Upper lobe of right lung (tissue), 1 donor: Measurements from ENCODE around the gene VDAC2. TPM values are rescaled to one million over a fixed set of nuclear protein-coding genes. Genes with fewer than 3 reads are reported as not detected.
A peak's percentile ranks its signal among the peaks of the same experiment; 100 is the strongest.

Experiments
- ATAC-seq: fragments of 200-7000 bp; cut with Tn5 transposase; one replicate; pipeline ENCODE4 v1.9.1; 2020; ENCODE audit warnings: mild to moderate bottlenecking, moderate library complexity
- DNase-seq: peaks from one replicate; pipeline ENCODE4 v3.0.0-alpha.2; 2020
- H3K27ac ChIP-seq: fragments of 200-600 bp; one replicate; pipeline ENCODE4 v1.8.0; 2022
- H3K27me3 ChIP-seq: fragments of 200-600 bp; one replicate; pipeline ENCODE4 v1.8.0; 2022; ENCODE audit warnings: mild to moderate bottlenecking
- H3K36me3 ChIP-seq: fragments of 200-600 bp; one replicate; pipeline ENCODE4 v1.8.0; 2022
- H3K4me1 ChIP-seq: fragments of 200-600 bp; one replicate; pipeline ENCODE4 v1.8.0; 2022
- H3K4me3 ChIP-seq: fragments of 200-600 bp; one replicate; pipeline ENCODE4 v1.8.0; 2022; ENCODE audit warnings: mild to moderate bottlenecking
- H3K9me3 ChIP-seq: fragments of 200-600 bp; one replicate; pipeline ENCODE4 v1.8.0; 2022
- intact Hi-C: fragments of 100-400 bp; cut with DNase I; formaldehyde crosslinking; loops from one replicate; pipeline ENCODE4 v1.11.0; 2022
- total RNA-seq: library from RNA; stranded (reverse); fragmentation: NEBNext Ultra II Directional; extraction: Animal tissue kit (Norgen Biotek cat#: 25700); gene quantifications from one replicate; pipeline ENCODE4 v1.2.1, GENCODE V29; 2021
- TF ChIP-seq, protein P1 (sequence below): fragments of 200-600 bp; IDR thresholded peaks from one replicate; pipeline ENCODE4 v1.8.0; 2022; ENCODE audit warnings: antibody characterized with exemption
- donor health status: DM: no; HTN: yes; CAD: no; lungs with severe emphysema.

The VDAC2 gene
- total RNA-seq, 1 donor from 2014 or later, result 119 TPM

DNA sequence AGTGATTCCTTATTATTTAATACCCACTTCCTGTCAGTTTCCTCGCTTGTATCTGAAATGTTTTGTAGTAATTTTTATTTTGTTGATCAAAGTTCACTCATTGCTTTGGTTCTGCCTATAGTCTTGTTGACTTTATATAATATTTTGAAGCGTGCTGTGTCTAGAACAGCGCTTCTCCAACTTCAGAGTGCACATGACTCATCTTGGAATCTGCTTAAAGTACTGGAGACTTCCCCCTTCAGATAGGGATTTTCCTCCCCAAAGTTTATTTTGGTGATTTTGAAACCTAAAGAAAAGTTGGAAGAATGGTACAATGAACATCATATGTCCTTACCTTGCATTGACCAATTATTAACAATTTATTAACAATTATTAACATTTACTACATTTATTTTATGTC is 19.4 kb downstream of the VDAC2 start:
- H3K9me3 ChIP-seq, result no peaks in the 10 kb centered on the region
- peaks cover 44% of the 10 kb centered on the region for H3K4me1 ChIP-seq
- no peak overlapping the region for H3K4me3 ChIP-seq
- DNase-seq, result no peak
- no peak overlapping the region for H3K27ac ChIP-seq
- H3K36me3 ChIP-seq, result peaks cover 55% of the 10 kb centered on the region
- TF ChIP-seq, protein P1, sequence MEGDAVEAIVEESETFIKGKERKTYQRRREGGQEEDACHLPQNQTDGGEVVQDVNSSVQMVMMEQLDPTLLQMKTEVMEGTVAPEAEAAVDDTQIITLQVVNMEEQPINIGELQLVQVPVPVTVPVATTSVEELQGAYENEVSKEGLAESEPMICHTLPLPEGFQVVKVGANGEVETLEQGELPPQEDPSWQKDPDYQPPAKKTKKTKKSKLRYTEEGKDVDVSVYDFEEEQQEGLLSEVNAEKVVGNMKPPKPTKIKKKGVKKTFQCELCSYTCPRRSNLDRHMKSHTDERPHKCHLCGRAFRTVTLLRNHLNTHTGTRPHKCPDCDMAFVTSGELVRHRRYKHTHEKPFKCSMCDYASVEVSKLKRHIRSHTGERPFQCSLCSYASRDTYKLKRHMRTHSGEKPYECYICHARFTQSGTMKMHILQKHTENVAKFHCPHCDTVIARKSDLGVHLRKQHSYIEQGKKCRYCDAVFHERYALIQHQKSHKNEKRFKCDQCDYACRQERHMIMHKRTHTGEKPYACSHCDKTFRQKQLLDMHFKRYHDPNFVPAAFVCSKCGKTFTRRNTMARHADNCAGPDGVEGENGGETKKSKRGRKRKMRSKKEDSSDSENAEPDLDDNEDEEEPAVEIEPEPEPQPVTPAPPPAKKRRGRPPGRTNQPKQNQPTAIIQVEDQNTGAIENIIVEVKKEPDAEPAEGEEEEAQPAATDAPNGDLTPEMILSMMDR, result no peak
- intact Hi-C loops, result loop anchor here (10.0 kb wide), 1 partner anchor 115 kb away; the partner anchor contains the start of gene SAMD8
- no peaks in the 10 kb centered on the region for H3K27me3 ChIP-seq
- ATAC-seq, result no peak

DNA sequence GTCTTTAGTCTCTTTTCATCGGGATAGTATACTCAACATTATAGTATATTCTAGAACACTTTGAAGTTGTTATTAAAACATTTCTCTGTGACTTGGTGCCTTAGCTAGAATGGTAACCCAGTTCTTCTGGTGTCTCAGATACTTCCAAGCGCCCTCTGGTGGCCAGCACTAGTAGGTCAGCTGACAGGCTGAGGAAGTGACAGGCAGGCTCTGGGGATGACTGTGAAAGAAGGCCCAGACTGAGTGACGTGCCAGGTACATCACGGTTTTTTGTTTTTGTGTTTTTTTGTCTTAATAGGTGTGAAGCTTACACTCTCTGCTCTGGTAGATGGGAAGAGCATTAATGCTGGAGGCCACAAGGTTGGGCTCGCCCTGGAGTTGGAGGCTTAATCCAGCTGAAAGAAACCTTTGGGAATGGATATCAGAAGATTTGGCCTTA is 20.0 kb downstream of the VDAC2 start:
- no peak overlapping the region for H3K4me3 ChIP-seq
- H3K27ac ChIP-seq, result no peak overlapping the region
- DNase-seq, result peak; percentile 93
- H3K27me3 ChIP-seq, result no peaks in the 10 kb centered on the region
- intact Hi-C loops, result loop anchor here (10.0 kb wide), 1 partner anchor 116 kb away; the partner anchor contains the start of gene SAMD8
- peaks cover 38% of the 10 kb centered on the region for H3K4me1 ChIP-seq
- H3K36me3 ChIP-seq, result peaks cover 50% of the 10 kb centered on the region
- ATAC-seq, result peak; percentile 56
- TF ChIP-seq, protein P1, result peak; percentile 94
- no peaks in the 10 kb centered on the region for H3K9me3 ChIP-seq

DNA sequence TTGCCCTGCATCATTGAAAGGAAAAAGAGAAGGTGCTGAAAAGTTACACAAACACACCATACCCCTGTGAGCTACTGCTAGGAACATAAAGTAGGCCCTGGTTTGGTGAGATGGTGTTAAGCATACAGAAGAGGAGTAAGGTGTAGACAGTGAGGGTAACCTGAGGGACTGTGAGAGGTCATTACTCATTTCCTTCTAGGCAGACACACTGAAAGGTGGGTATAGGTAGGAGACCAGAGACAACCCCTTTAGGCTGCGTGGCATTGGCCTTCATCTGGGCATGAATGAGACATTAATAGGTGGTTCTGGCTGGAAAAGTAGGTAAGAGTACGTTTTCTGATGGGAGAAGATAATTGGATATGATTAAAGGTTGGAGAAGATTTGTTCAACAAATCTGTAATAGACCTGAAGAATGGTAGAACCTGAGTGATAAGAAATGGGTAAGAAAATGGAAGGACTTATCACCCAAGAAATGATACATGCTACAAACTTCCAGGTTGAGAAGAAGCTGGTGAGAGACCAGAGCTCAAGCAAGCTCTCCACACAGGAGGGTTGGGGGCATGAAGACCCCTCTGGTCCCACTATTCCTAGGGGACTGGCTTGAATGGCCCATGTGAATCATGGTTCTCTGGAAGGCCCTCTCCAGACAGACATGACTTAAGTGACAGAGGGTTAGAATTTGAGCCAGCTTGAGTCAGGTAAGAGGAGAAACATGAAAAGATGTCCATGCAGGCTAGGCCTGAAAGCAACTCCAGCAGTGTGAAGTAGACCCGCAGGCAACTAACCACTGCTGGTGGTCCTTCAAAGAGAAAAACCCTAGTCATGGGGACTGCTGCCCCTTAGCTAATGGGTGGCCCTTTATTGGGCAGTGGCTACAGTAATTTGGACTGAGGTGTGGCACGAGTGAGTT is 21.3 kb downstream of the VDAC2 start:
- H3K9me3 ChIP-seq, result no peaks in the 10 kb centered on the region
- no peak overlapping the region for H3K4me3 ChIP-seq
- H3K27ac ChIP-seq, result no peak overlapping the region
- peaks cover 34% of the 10 kb centered on the region for H3K4me1 ChIP-seq
- ATAC-seq (no peak), DNase-seq (no peak)
- H3K27me3 ChIP-seq, result no peaks in the 10 kb centered on the region
- H3K36me3 ChIP-seq, result peaks cover 42% of the 10 kb centered on the region
- intact Hi-C loops, result loop anchor here (10.0 kb wide), 1 partner anchor 117 kb away; the partner anchor contains the start of gene SAMD8
- TF ChIP-seq, protein P1, result no peak

DNA sequence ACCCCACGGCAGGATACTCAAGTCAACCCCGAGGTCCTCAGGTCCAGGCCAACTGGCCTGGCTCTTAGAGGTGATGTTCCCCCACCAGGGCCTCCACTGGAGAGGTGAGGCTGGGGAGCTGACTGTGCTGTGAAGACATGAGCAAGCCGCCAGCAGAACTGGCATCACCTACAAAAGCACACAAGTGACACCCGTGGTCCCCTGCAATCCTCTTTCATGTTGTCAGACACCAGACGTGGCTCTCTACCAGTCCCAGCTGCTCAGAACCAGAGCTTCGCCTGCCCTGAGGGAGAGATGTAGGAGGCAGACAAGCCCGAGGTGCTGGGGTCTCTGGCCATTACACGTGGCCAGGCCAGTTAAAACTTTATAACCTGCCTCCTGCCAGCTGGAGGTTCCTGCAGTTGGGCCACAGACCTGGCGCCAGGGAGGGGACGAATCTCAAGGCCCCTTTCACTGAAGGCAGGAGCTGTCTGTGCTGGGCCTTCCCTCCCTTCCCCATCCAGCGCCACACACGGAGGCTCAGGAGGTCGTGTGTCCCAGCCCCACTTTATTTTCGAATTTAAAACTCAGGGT is 22.9 kb downstream of the VDAC2 start:
- intact Hi-C loops, result loop anchor here (10.0 kb wide), 1 partner anchor 119 kb away; the partner anchor contains the start of gene SAMD8
- DNase-seq, result no peak
- H3K27me3 ChIP-seq, result no peaks in the 10 kb centered on the region
- ATAC-seq, result no peak
- peaks cover 36% of the 10 kb centered on the region for H3K36me3 ChIP-seq
- no peaks in the 10 kb centered on the region for H3K9me3 ChIP-seq
- peaks cover 21% of the 10 kb centered on the region for H3K4me1 ChIP-seq
- TF ChIP-seq, protein P1, result no peak
- peak overlapping the region; percentile 94 for H3K4me3 ChIP-seq
- peak overlapping the region; percentile 76 for H3K27ac ChIP-seq

DNA sequence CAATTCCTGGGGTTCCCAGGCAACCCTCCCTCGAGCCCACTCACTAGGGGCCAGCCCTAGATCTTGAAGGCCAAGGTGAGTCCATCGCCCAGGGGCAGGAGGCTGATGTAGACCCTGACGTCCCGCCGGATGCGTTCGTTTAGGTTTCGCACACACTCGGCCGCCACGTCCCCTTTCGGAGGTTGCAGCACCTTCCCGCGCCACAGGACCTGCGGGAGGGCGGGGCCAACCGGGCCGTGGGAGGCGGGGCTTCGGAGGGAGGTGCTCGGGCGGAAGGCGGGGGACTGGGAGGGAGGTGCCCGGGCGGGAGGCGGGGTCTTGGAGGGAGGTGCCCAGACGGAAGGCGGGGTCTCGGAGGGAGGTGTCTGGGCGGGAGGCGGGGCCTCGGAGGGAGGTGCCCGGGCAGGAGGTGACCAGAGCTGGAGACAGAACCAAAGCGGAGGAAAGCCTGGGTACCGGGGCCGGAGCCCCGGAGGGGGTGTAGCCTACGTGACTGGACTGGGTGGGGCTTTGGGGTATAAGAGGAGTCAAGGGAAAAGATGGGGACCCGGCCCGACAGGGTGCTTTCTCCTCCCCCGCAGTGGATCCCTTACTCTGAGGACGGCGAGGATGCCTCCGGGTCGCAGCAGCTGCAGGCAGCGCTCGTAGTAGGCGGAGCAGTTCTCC is 23.6 kb downstream of the VDAC2 start:
- peak; percentile 99 for DNase-seq
- intact Hi-C loops, result loop anchor here (10.0 kb wide), 1 partner anchor 119 kb away; the partner anchor contains the start of gene SAMD8
- Histone ChIP-seq H3K36me3 (peaks cover 29% of the 10 kb centered on the region), H3K4me3 (peak overlapping the region; percentile 94), H3K27me3 (no peaks in the 10 kb centered on the region), H3K4me1 (peaks cover 19% of the 10 kb centered on the region), H3K27ac (peak overlapping the region; percentile 87), H3K9me3 (no peaks in the 10 kb centered on the region)
- TF ChIP-seq, protein P1, result no peak
- peak; percentile 89 for ATAC-seq
